ENCODE measurements around the gene FTSJ1. TPM values are rescaled to one million over a fixed set of nuclear protein-coding genes. Genes with fewer than 3 reads are reported as not detected.
A peak's percentile ranks its signal among the peaks of the same experiment; 100 is the strongest.

The FTSJ1 gene
- total and polyA plus RNA-seq, 2 donors from 2014 or later: 30.6 to 33.9 TPM

DNA sequence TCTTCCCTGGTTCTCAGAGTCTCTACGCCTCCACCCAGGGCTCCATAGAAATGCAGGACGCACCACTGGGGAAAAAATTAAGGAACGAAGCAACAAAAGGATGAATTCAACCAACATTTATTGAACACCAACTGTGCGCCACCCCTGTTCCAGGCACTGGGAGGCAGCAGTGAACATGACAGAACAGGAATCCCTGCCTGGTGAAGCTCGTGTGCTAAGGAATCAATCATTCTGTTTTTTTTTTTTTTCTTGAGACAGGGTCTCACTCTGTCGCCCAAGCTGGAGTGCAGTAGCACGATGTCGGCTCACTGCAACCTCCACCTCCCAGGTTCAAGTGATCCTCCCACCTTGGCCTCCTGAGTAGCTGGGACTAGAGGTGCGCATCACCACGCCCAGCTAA is 1.9 kb upstream of the FTSJ1 start:
- no peak for FAIRE-seq
- no peak overlapping the region for H3K27ac ChIP-seq (ENCODE audit: low read depth in 2 of 2, low read length in 2 of 2)
- intact Hi-C loops (cut with DNase I): no loop called here
- TF ChIP-seq, protein P1, sequence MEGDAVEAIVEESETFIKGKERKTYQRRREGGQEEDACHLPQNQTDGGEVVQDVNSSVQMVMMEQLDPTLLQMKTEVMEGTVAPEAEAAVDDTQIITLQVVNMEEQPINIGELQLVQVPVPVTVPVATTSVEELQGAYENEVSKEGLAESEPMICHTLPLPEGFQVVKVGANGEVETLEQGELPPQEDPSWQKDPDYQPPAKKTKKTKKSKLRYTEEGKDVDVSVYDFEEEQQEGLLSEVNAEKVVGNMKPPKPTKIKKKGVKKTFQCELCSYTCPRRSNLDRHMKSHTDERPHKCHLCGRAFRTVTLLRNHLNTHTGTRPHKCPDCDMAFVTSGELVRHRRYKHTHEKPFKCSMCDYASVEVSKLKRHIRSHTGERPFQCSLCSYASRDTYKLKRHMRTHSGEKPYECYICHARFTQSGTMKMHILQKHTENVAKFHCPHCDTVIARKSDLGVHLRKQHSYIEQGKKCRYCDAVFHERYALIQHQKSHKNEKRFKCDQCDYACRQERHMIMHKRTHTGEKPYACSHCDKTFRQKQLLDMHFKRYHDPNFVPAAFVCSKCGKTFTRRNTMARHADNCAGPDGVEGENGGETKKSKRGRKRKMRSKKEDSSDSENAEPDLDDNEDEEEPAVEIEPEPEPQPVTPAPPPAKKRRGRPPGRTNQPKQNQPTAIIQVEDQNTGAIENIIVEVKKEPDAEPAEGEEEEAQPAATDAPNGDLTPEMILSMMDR (IDR thresholded peaks at IDR 0.05; ENCODE audit: borderline replicate concordance, extremely low read depth, insufficient read depth): no peak
- H3K4me3 ChIP-seq (ENCODE audit: low read length in 3 of 3): no peak overlapping the region
- no peaks in the 10 kb centered on the region for H3K9me3 ChIP-seq (ENCODE audit: control insufficient read depth in 2 of 3, insufficient read depth in 1 of 3, low read length in 3 of 3)
- H3K9ac ChIP-seq (ENCODE audit: low read length in 3 of 3): no peak overlapping the region
- no peaks in the 10 kb centered on the region for H3K4me1 ChIP-seq (ENCODE audit: control insufficient read depth in 2 of 3, insufficient read depth in 2 of 3, low read depth in 1 of 3, low read length in 3 of 3)
- no peaks in the 10 kb centered on the region for H3K27me3 ChIP-seq (ENCODE audit: control insufficient read depth, insufficient read depth, low read length)
- no peak for DNase-seq
- no peaks in the 10 kb centered on the region for H3K36me3 ChIP-seq (ENCODE audit: control insufficient read depth in 2 of 3, insufficient read depth in 3 of 3, low read length in 3 of 3)

DNA sequence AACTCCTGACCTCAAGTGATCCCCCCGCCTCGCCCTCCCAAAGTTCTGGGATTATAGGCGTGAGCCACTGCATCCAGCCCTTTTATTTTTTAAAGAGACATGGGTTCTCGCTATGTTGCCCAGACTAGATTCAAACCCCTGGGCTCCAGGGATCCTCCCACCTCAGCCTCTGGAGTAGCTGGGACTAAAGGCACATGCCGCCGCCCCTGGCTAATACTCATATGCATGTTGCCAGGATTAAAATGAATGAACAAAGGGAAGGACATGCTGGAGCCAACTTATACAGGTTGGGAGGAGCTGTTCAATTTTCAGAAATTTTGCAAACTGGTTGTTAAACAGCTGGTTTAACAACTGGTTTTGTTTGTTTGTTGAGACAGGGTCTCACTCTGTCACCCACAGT is 1.4 kb upstream of the FTSJ1 start:
- DNase-seq: peak in 1 of 5 donors; percentile 46
- Histone ChIP-seq H3K9me3 (ENCODE audit: control insufficient read depth in 2 of 3, insufficient read depth in 1 of 3, low read length in 3 of 3) (no peaks in the 10 kb centered on the region), H3K27me3 (ENCODE audit: control insufficient read depth, insufficient read depth, low read length) (no peaks in the 10 kb centered on the region), H3K36me3 (ENCODE audit: control insufficient read depth in 2 of 3, insufficient read depth in 3 of 3, low read length in 3 of 3) (no peaks in the 10 kb centered on the region), H3K4me3 (ENCODE audit: low read length in 3 of 3) (no peak overlapping the region), H3K4me1 (ENCODE audit: control insufficient read depth in 2 of 3, insufficient read depth in 2 of 3, low read depth in 1 of 3, low read length in 3 of 3) (no peaks in the 10 kb centered on the region), H3K27ac (ENCODE audit: low read depth in 2 of 2, low read length in 2 of 2) (no peak overlapping the region), H3K9ac (ENCODE audit: low read length in 3 of 3) (no peak overlapping the region)
- intact Hi-C loops (cut with DNase I): no loop called here
- no peak for FAIRE-seq
- TF ChIP-seq, protein P1 (IDR thresholded peaks at IDR 0.05; ENCODE audit: borderline replicate concordance, extremely low read depth, insufficient read depth): no peak

DNA sequence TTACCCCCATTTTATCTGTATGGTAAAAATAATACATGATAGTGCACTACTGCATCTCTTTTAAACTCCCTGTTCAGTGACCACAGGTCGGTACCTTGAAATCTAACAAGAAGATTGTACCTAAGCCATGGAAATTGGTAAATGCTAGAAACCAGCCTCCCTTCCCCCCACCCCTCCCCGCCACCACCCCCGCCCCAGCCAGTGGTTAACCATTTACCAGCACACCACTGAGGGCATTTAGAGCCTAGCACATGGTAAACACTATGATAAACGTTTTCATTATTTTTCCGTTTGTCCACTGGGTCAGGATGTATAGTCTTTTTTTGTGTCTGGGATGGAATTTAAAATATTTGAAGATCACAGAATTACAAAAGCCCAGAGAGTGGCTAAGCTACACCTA is 703 bp upstream of the FTSJ1 start:
- intact Hi-C loops (cut with DNase I): no loop called here
- Histone ChIP-seq H3K9ac (ENCODE audit: low read length in 3 of 3) (peak overlapping the region in 2 of 3 donors; percentile 55 to 73), H3K36me3 (ENCODE audit: control insufficient read depth in 2 of 3, insufficient read depth in 3 of 3, low read length in 3 of 3) (no peaks in the 10 kb centered on the region), H3K27ac (ENCODE audit: low read depth in 2 of 2, low read length in 2 of 2) (peak overlapping the region in 1 of 2 donors; percentile 70), H3K27me3 (ENCODE audit: control insufficient read depth, insufficient read depth, low read length) (no peaks in the 10 kb centered on the region), H3K4me1 (ENCODE audit: control insufficient read depth in 2 of 3, insufficient read depth in 2 of 3, low read depth in 1 of 3, low read length in 3 of 3) (no peaks in the 10 kb centered on the region), H3K9me3 (ENCODE audit: control insufficient read depth in 2 of 3, insufficient read depth in 1 of 3, low read length in 3 of 3) (no peaks in the 10 kb centered on the region), H3K4me3 (ENCODE audit: low read length in 3 of 3) (peak overlapping the region; percentile 83 to 91 (median 86))
- TF ChIP-seq, protein P1 (IDR thresholded peaks at IDR 0.05; ENCODE audit: borderline replicate concordance, extremely low read depth, insufficient read depth): no peak
- no peak for FAIRE-seq
- DNase-seq: peak in 1 of 5 donors; percentile 21

DNA sequence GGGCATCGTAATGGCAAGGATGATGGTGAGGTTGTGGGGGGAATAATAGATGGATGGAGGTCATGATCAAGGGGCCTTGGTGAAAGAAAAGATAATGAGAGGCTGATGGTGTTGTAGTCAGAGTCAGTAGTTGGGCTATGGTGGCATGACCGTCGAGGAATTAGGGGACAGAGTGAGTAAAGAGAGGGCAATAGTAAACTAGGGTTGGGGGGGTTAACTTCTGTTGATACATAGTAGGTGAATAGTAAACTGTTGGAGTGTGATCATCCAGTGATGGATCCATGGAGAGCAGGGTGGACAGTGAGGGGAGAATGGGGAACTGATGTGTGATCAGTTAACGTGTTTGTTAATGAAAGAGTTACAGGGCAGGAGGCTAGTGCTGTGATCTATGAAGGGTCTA is 920 bp downstream of the FTSJ1 start:
- DNase-seq (no peak), FAIRE-seq (no peak)
- Histone ChIP-seq H3K9me3 (ENCODE audit: control insufficient read depth in 2 of 3, insufficient read depth in 1 of 3, low read length in 3 of 3) (no peaks in the 10 kb centered on the region), H3K9ac (ENCODE audit: low read length in 3 of 3) (peak overlapping the region in 1 of 3 donors; percentile 55), H3K36me3 (ENCODE audit: control insufficient read depth in 2 of 3, insufficient read depth in 3 of 3, low read length in 3 of 3) (no peaks in the 10 kb centered on the region), H3K27me3 (ENCODE audit: control insufficient read depth, insufficient read depth, low read length) (no peaks in the 10 kb centered on the region), H3K27ac (ENCODE audit: low read depth in 2 of 2, low read length in 2 of 2) (no peak overlapping the region), H3K4me3 (ENCODE audit: low read length in 3 of 3) (peak overlapping the region; percentile 83 to 91 (median 86)), H3K4me1 (ENCODE audit: control insufficient read depth in 2 of 3, insufficient read depth in 2 of 3, low read depth in 1 of 3, low read length in 3 of 3) (no peaks in the 10 kb centered on the region)
- TF ChIP-seq, protein P1 (IDR thresholded peaks at IDR 0.05; ENCODE audit: borderline replicate concordance, extremely low read depth, insufficient read depth): no peak
- intact Hi-C loops (cut with DNase I): no loop called here
